IMR-90 (cell line): Measurements from ENCODE around the gene CDCA7. TPM values are rescaled to one million over a fixed set of nuclear protein-coding genes. Genes with fewer than 3 reads are reported as not detected.

Source experiments
- ATAC-seq: fragments of 200-7000 bp; cut with Tn5 transposase; 2 replicates; pipeline ENCODE4 v1.9.1; 2020; ENCODE audit warnings: low read depth, mild to moderate bottlenecking, moderate library complexity
- BruUV-seq: library from RNA; stranded (reverse); fragments of 400-500 nt; replicated peaks from 2 replicates; lab custom pipeline; 2021; lab: Mats Ljungman, UMichigan
- CTCF ChIA-PET: fragments of 300-600 bp; formaldehyde crosslinking; extraction: SDS; loops from one replicate; lab custom pipeline; 2021; ENCODE audit warnings: antibody characterized with exemption; lab: Yijun Ruan, JAX
- POLR2A ChIA-PET: fragments of 300-600 bp; sonication (Branson Sonifier 250); formaldehyde crosslinking; loops from one replicate; lab custom pipeline; 2022; ENCODE audit warnings: antibody characterized with exemption; ENCODE audit not compliant: unreplicated experiment; lab: Charles Lee
- DNase-seq: peaks from one replicate; pipeline ENCODE4 v3.0.0; 2013
- H2AFZ ChIP-seq: replicated peaks from 2 replicates; pipeline ENCODE3; 2013; ENCODE audit warnings: low read length, mild to moderate bottlenecking; ENCODE audit not compliant: poor library complexity
- H2AK5ac ChIP-seq: 2 replicates; pipeline ENCODE4 v1.6.1; 2013; ENCODE audit warnings: low read depth, low read length, inconsistent platforms
- H2AK9ac ChIP-seq: replicated peaks from 2 replicates; pipeline ENCODE3; 2013; ENCODE audit warnings: mild to moderate bottlenecking, low read depth, low read length, moderate library complexity; ENCODE audit not compliant: poor library complexity
- H2BK120ac ChIP-seq: 2 replicates; pipeline ENCODE4 v1.6.1; 2013; ENCODE audit warnings: low read depth, low read length, inconsistent platforms
- H2BK15ac ChIP-seq: 3 replicates; pipeline ENCODE4 v1.6.1; 2013; ENCODE audit warnings: low read depth, low read length, inconsistent platforms
- H2BK20ac ChIP-seq: 2 replicates; pipeline ENCODE4 v1.6.1; 2013; ENCODE audit warnings: low read depth, mild to moderate bottlenecking, inconsistent platforms, low read length, moderate library complexity
- H2BK5ac ChIP-seq: 2 replicates; pipeline ENCODE4 v1.6.1; 2013; ENCODE audit warnings: mild to moderate bottlenecking, low read depth, low read length, inconsistent platforms; ENCODE audit not compliant: poor library complexity, severe bottlenecking
- H3K14ac ChIP-seq: replicated peaks from 2 replicates; pipeline ENCODE4 v1.6.1; 2013; ENCODE audit warnings: low read depth, low read length, inconsistent platforms
- H3K18ac ChIP-seq: 2 replicates; pipeline ENCODE4 v1.6.1; 2013; ENCODE audit warnings: low read depth, low read length, control low read depth
- H3K23ac ChIP-seq: 2 replicates; pipeline ENCODE4 v1.6.1; 2013; ENCODE audit warnings: low read depth, low read length, inconsistent platforms
- H3K27ac ChIP-seq: 2 replicates; pipeline ENCODE4 v1.5.1; 2013; ENCODE audit warnings: mild to moderate bottlenecking, control low read depth, low read length; ENCODE audit not compliant: insufficient read depth
- H3K27me3 ChIP-seq: 2 replicates; pipeline ENCODE4 v1.6.1; 2013; ENCODE audit warnings: low read length; ENCODE audit not compliant: control insufficient read depth, insufficient read depth
- H3K36me3 ChIP-seq: 2 replicates; pipeline ENCODE4 v1.6.1; 2013; ENCODE audit warnings: low read length, mixed read lengths; ENCODE audit not compliant: control insufficient read depth, insufficient read depth
- H3K4ac ChIP-seq: 2 replicates; pipeline ENCODE4 v1.6.1; 2013; ENCODE audit warnings: low read depth, low read length, inconsistent platforms
- H3K4me1 ChIP-seq: 2 replicates; pipeline ENCODE4 v1.6.1; 2013; ENCODE audit warnings: low read length, mixed read lengths; ENCODE audit not compliant: control insufficient read depth, insufficient read depth
- H3K4me2 ChIP-seq: 2 replicates; pipeline ENCODE4 v1.6.1; 2013; ENCODE audit warnings: low read depth, mild to moderate bottlenecking, control low read depth, low read length, moderate library complexity
- H3K4me3 ChIP-seq: 2 replicates; pipeline ENCODE4 v1.5.1; 2013; ENCODE audit warnings: low read depth, mild to moderate bottlenecking, control low read depth, low read length, moderate library complexity; ENCODE audit not compliant: insufficient read depth
- H3K56ac ChIP-seq: 2 replicates; pipeline ENCODE4 v1.6.1; 2013; ENCODE audit warnings: low read length, inconsistent platforms; ENCODE audit not compliant: insufficient read depth; ENCODE audit errors: extremely low read depth
- H3K79me1 ChIP-seq, 2 experiments: 2 replicates each; pipeline ENCODE4 v1.6.1; 2013; ENCODE audit warnings: low read length in 2 of 2, inconsistent platforms in 1 of 2, low read depth in 1 of 2
- H3K9ac ChIP-seq: 2 replicates; pipeline ENCODE4 v1.6.1; 2013; ENCODE audit warnings: low read depth, low read length, control low read depth
- H3K9me1 ChIP-seq: 2 replicates; pipeline ENCODE4 v1.6.1; 2013; ENCODE audit warnings: low read length, inconsistent platforms; ENCODE audit not compliant: insufficient read depth
- H3K9me3 ChIP-seq: 2 replicates; pipeline ENCODE4 v1.6.1; 2013; ENCODE audit warnings: low read length; ENCODE audit not compliant: control insufficient read depth, insufficient read depth
- H4K20me1 ChIP-seq: 2 replicates; pipeline ENCODE4 v1.6.1; 2013; ENCODE audit warnings: low read length, inconsistent platforms; ENCODE audit not compliant: insufficient read depth
- H4K5ac ChIP-seq: 2 replicates; pipeline ENCODE4 v1.6.1; 2013; ENCODE audit warnings: mild to moderate bottlenecking, low read depth, low read length, control low read depth
- H4K8ac ChIP-seq, 2 experiments: 2 replicates each; pipeline ENCODE4 v1.6.1; 2013; ENCODE audit warnings: low read depth in 2 of 2, low read length in 2 of 2, control low read depth in 1 of 2, inconsistent platforms in 1 of 2
- H4K91ac ChIP-seq: 2 replicates; pipeline ENCODE4 v1.6.1; 2013; ENCODE audit warnings: low read depth, low read length, inconsistent platforms; ENCODE audit not compliant: insufficient read depth
- BHLHE40 ChIP-seq: fragments of 150-350 bp; IDR thresholded peaks from 2 replicates; pipeline ENCODE4 v1.6.1; 2016; ENCODE audit warnings: mild to moderate bottlenecking, low read depth, low read length
- CEBPB ChIP-seq: IDR thresholded peaks from 2 replicates; pipeline ENCODE4 v1.6.1; 2012; ENCODE audit warnings: low read depth, low read length, improper control_type of control experiment
- CHD1 ChIP-seq: IDR thresholded peaks from 2 replicates; pipeline ENCODE4 v1.6.1; 2012; ENCODE audit warnings: low read depth, low read length, improper control_type of control experiment
- FOS ChIP-seq: fragments of 150-350 bp; IDR thresholded peaks from 2 replicates; pipeline ENCODE4 v1.6.1; 2016; ENCODE audit warnings: low read depth, low read length
- MAFK ChIP-seq: IDR thresholded peaks from 2 replicates; pipeline ENCODE4 v1.6.1; 2012; ENCODE audit warnings: low read depth, low read length, improper control_type of control experiment
- MAZ ChIP-seq: IDR thresholded peaks from 2 replicates; pipeline ENCODE4 v1.6.1; 2012; ENCODE audit warnings: low read depth, mild to moderate bottlenecking, low read length, improper control_type of control experiment, moderate library complexity, borderline replicate concordance
- MXI1 ChIP-seq: IDR thresholded peaks from 2 replicates; pipeline ENCODE4 v1.6.1; 2012; ENCODE audit warnings: low read depth, mild to moderate bottlenecking, low read length, moderate library complexity, borderline replicate concordance
- NFE2L2 ChIP-seq: fragments of 150-350 bp; IDR thresholded peaks from 2 replicates; pipeline ENCODE4 v1.6.1; 2016; ENCODE audit warnings: low read depth, mild to moderate bottlenecking, low read length
- POLR2A ChIP-seq: IDR thresholded peaks from 2 replicates; pipeline ENCODE4 v1.6.1; 2012; ENCODE audit warnings: mild to moderate bottlenecking, low read depth, low read length
- RAD21 ChIP-seq: IDR thresholded peaks from 2 replicates; pipeline ENCODE4 v1.6.1; 2012; ENCODE audit warnings: low read length, improper control_type of control experiment
- RCOR1 ChIP-seq: IDR thresholded peaks from 2 replicates; pipeline ENCODE4 v1.6.1; 2012; ENCODE audit warnings: mild to moderate bottlenecking, low read length, improper control_type of control experiment; ENCODE audit not compliant: insufficient replicate concordance
- RFX5 ChIP-seq: IDR thresholded peaks from 2 replicates; pipeline ENCODE4 v1.8.0; 2012; ENCODE audit warnings: low read depth, mild to moderate bottlenecking, low read length, moderate library complexity
- SMC3 ChIP-seq: fragments of 150-350 bp; IDR thresholded peaks from 2 replicates; pipeline ENCODE4 v1.6.1; 2016; ENCODE audit warnings: low read depth, mild to moderate bottlenecking, antibody characterized with exemption, low read length, moderate library complexity
- WGBS, 2 experiments: methylation state at CpG; one replicate each; pipeline versions ENCODE4 v1.1.5 to v1.1.7; 2013; ENCODE audit warnings: missing lambda C conversion rate in 2 of 2; ENCODE audit not compliant: insufficient read length in 1 of 2; ENCODE audit errors: extremely low coverage in 2 of 2; 5-methylcytosine and 5-hydroxymethylcytosine counted together
- dilution Hi-C: fragments of 300-500 bp; cut with HindIII; formaldehyde crosslinking; loops from one replicate; pipeline ENCODE4 v1.14.3; 2018; ENCODE audit warnings: low sequenced_read_pairs; ENCODE audit not compliant: unreplicated experiment
- in situ Hi-C: fragments of 300-500 bp; cut with MboI; formaldehyde crosslinking; loops from 3 replicates; pipeline ENCODE4 v1.14.3; 2019; ENCODE audit warnings: low sequenced_read_pairs, inconsistent platforms, mixed read lengths
- intact Hi-C: fragments of 100-400 bp; cut with micrococcal nuclease; formaldehyde crosslinking; loops from 2 replicates; pipeline ENCODE4 v1.10.0; 2022
- polyA plus RNA-seq, 3 experiments: library from polyadenylated mRNA; depleted of rRNA; stranded (reverse); fragments of >200 nt; gene quantifications; 2 replicates each; pipeline ENCODE4 v1.2.3, GENCODE V29; 2012; ENCODE audit warnings: low replicate concordance in 1 of 3
- total RNA-seq: library from RNA; depleted of rRNA; stranded (reverse); fragments of >200 nt; gene quantifications from 2 replicates; pipeline ENCODE4 v1.2.3, GENCODE V29; 2012
- TF ChIP-seq, protein P1 (sequence below): conservative IDR thresholded peaks from 2 replicates; pipeline ENCODE4 v1.5.1; 2012; ENCODE audit warnings: mild to moderate bottlenecking, low read depth, low read length, improper control_type of control experiment
- TF ChIP-seq, protein P2 (sequence below): fragments of 150-350 bp; IDR thresholded peaks from 2 replicates; pipeline ENCODE4 v1.6.1; 2017; ENCODE audit warnings: mild to moderate bottlenecking, antibody characterized with exemption, low read length, low read depth
- TF ChIP-seq, protein P3 (sequence below): fragments of 150-350 bp; IDR thresholded peaks from 2 replicates; pipeline ENCODE4 v1.6.1; 2016; ENCODE audit warnings: low read depth, mild to moderate bottlenecking, low read length, moderate library complexity, borderline replicate concordance

Gene CDCA7
- total and polyA plus RNA-seq, 2 of the 4 experiments (the other 2 are of a cell fraction): 12.0 to 18.7 TPM

DNA sequence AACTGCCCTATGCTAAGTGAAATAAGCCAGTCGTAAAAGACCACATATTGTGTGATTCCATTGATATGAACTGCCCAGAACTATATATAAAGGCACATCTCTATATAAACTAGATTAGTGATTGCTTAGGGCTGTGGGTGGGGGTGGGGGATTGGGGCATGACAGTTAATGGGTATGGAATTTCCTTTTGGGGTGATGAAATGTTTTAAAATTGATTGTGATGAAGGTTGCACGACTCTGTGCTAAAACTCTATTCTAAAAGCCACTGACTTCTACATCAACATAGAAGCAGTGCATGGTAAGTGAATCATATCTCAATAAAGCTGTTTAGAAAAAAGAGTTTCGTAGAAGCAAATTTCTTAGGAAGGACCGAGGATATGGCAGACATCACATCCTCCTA lies 53.0 kb downstream of the CDCA7 start:
- Histone ChIP-seq H3K4me1 (no peaks in the 10 kb centered on the region), H4K91ac (no peak overlapping the region), H3K4me3 (no peak overlapping the region), H4K5ac (no peak overlapping the region), H2BK15ac (no peak overlapping the region), H2AK9ac (no peak overlapping the region), H2AFZ (no peak overlapping the region), H3K4me2 (no peak overlapping the region), H3K9me3 (no peaks in the 10 kb centered on the region), H3K9ac (no peak overlapping the region), H3K23ac (no peak overlapping the region), H3K4ac (no peak overlapping the region), H3K14ac (no peak overlapping the region), H2BK5ac (no peak overlapping the region), H4K20me1 (no peaks in the 10 kb centered on the region), H3K9me1 (0 out of 2 replicates have a peak, but pooled peaks cover 4% of the 10 kb centered on the region), H2BK120ac (no peak overlapping the region), H4K8ac (no peak overlapping the region), H3K79me1 (no peaks in the 10 kb centered on the region), H3K56ac (no peak overlapping the region), H3K18ac (no peak overlapping the region), H2BK20ac (no peak overlapping the region), H3K27me3 (peaks cover 40% of the 10 kb centered on the region), H3K27ac (no peak overlapping the region), H2AK5ac (no peak overlapping the region), H3K36me3 (no peaks in the 10 kb centered on the region)
- ChIA-PET POLR2A (no interaction called here), CTCF (no interaction called here)
- TF ChIP-seq SMC3 (no peak), MAFK (no peak), MAZ (no peak), NFE2L2 (no peak), FOS (no peak), RFX5 (no peak), BHLHE40 (no peak), CEBPB (no peak), RAD21 (no peak), RCOR1 (no peak), POLR2A (no peak), CHD1 (no peak), MXI1 (no peak)
- TF ChIP-seq, protein P1, sequence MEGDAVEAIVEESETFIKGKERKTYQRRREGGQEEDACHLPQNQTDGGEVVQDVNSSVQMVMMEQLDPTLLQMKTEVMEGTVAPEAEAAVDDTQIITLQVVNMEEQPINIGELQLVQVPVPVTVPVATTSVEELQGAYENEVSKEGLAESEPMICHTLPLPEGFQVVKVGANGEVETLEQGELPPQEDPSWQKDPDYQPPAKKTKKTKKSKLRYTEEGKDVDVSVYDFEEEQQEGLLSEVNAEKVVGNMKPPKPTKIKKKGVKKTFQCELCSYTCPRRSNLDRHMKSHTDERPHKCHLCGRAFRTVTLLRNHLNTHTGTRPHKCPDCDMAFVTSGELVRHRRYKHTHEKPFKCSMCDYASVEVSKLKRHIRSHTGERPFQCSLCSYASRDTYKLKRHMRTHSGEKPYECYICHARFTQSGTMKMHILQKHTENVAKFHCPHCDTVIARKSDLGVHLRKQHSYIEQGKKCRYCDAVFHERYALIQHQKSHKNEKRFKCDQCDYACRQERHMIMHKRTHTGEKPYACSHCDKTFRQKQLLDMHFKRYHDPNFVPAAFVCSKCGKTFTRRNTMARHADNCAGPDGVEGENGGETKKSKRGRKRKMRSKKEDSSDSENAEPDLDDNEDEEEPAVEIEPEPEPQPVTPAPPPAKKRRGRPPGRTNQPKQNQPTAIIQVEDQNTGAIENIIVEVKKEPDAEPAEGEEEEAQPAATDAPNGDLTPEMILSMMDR: no peak
- TF ChIP-seq, protein P2, sequence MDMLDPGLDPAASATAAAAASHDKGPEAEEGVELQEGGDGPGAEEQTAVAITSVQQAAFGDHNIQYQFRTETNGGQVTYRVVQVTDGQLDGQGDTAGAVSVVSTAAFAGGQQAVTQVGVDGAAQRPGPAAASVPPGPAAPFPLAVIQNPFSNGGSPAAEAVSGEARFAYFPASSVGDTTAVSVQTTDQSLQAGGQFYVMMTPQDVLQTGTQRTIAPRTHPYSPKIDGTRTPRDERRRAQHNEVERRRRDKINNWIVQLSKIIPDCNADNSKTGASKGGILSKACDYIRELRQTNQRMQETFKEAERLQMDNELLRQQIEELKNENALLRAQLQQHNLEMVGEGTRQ: no peak
- TF ChIP-seq, protein P3, sequence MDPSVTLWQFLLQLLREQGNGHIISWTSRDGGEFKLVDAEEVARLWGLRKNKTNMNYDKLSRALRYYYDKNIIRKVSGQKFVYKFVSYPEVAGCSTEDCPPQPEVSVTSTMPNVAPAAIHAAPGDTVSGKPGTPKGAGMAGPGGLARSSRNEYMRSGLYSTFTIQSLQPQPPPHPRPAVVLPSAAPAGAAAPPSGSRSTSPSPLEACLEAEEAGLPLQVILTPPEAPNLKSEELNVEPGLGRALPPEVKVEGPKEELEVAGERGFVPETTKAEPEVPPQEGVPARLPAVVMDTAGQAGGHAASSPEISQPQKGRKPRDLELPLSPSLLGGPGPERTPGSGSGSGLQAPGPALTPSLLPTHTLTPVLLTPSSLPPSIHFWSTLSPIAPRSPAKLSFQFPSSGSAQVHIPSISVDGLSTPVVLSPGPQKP: no peak
- no peak for DNase-seq
- dilution Hi-C loops: no loop called here
- no TSS peak for BruUV-seq
- WGBS, 2 experiments: no CpG with 5 or more reads among the region's 4 CpGs
- in situ Hi-C loops: loop anchor here (10.0 to 25.0 kb wide), 2 partner anchors 347 to 655 kb away; no protein-coding TSS in a partner anchor
- no peak for ATAC-seq
- intact Hi-C loops: loop anchor here (10.0 kb wide), 2 partner anchors 477 to 1117 kb away; no protein-coding TSS in a partner anchor
